ENCODE measurements around the gene LRRC7. TPM values are rescaled to one million over a fixed set of nuclear protein-coding genes. Genes with fewer than 3 reads are reported as not detected.

Gene LRRC7
- total RNA-seq, 1 donor from 2014 or later = not detected

DNA sequence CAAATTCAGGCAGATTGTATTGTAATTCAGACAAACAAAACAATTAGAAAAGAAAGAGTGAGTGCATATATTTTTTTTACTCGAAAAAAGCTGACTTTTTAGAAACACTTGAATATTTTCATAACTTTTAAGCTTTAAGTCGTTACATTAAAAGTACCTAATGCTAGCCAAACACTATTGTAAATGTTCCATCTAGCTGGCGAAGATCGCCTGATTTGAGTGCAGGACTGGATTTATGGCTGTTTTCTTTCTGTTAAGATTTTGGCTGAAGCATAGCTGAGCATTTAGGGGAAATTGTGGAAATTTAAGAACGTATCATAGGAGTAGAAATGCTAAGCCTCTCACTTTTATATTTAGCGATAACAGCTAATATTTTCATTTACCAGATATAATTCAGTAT, 24.6 kb downstream of the LRRC7 start:
- no peak for FAIRE-seq
- TF ChIP-seq, protein P1, sequence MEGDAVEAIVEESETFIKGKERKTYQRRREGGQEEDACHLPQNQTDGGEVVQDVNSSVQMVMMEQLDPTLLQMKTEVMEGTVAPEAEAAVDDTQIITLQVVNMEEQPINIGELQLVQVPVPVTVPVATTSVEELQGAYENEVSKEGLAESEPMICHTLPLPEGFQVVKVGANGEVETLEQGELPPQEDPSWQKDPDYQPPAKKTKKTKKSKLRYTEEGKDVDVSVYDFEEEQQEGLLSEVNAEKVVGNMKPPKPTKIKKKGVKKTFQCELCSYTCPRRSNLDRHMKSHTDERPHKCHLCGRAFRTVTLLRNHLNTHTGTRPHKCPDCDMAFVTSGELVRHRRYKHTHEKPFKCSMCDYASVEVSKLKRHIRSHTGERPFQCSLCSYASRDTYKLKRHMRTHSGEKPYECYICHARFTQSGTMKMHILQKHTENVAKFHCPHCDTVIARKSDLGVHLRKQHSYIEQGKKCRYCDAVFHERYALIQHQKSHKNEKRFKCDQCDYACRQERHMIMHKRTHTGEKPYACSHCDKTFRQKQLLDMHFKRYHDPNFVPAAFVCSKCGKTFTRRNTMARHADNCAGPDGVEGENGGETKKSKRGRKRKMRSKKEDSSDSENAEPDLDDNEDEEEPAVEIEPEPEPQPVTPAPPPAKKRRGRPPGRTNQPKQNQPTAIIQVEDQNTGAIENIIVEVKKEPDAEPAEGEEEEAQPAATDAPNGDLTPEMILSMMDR (IDR thresholded peaks at IDR 0.05; ENCODE audit: insufficient read depth, low read length, severe bottlenecking) = no peak
- no peak overlapping the region for H3K4me3 ChIP-seq (ENCODE audit: low read depth, low read length)
- DNase-seq (ENCODE audit: low read depth) = no peak
- no peaks in the 10 kb centered on the region for H3K36me3 ChIP-seq (ENCODE audit: control insufficient read depth, insufficient read depth, low read length)
- no peaks in the 10 kb centered on the region for H3K27me3 ChIP-seq (ENCODE audit: control insufficient read depth, insufficient read depth, low read length)

DNA sequence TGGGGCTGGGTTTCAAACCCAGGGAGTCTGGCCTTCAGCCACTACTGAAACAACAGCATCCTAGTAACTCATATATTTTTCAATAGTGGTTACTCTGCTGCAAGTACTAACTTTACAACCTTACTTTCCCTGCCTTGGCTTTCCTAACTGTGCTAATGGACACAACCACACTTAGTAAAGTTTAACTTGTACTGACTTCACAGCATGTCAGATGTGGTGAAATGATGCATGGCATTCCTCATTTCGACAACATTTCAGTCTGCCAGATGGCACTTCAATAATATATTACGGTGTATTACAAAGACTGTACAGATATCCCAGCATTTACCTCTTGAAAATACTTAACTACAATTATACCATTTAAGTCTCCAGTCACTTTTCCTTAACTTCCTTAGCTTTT, 27.8 kb downstream of the LRRC7 start:
- no peak overlapping the region for H3K4me3 ChIP-seq (ENCODE audit: low read depth, low read length)
- FAIRE-seq = no peak
- H3K27me3 ChIP-seq (ENCODE audit: control insufficient read depth, insufficient read depth, low read length) = no peaks in the 10 kb centered on the region
- no peaks in the 10 kb centered on the region for H3K36me3 ChIP-seq (ENCODE audit: control insufficient read depth, insufficient read depth, low read length)
- TF ChIP-seq, protein P1 (IDR thresholded peaks at IDR 0.05; ENCODE audit: insufficient read depth, low read length, severe bottlenecking) = no peak
- no peak for DNase-seq (ENCODE audit: low read depth)

DNA sequence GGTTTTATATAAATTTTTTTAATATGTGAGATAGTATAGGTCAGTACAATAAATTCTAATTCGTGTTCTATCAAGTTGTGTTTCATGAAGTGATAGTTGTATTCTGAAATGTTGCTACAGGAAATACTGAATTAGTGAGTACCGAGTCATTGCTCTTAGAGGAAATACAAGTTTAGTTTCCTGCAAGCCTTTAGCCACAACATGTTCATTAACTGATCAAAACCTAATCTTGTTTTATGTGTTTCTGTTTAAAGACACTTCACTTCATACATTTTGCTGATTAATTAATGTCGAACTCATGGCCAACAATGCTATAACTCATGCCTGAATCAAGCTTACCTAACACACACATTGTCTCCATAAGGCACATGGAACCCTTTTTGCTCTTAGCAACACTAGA, 43.6 kb downstream of the LRRC7 start:
- H3K27me3 ChIP-seq (ENCODE audit: control insufficient read depth, insufficient read depth, low read length) = no peaks in the 10 kb centered on the region
- no peak for FAIRE-seq
- DNase-seq (ENCODE audit: low read depth) = peak; percentile 67

DNA sequence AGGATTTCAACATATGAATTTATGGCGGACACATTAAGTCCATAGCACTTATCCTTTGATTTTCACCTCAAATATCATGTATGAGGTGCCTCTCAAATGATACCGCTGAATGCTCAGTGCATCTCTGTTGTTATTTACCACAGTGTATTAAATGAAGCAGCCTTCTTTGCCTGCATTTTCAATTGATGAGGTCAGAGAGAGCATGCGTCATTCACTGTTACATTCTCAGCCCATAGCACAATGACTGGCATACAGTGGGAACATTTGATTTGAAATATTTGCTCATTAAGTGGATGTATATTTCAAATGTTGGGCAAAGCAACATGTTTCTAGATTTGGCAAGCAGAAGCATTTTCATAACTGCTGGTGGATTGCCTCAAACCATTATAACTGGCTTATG, 45.7 kb downstream of the LRRC7 start:
- no peaks in the 10 kb centered on the region for H3K27me3 ChIP-seq (ENCODE audit: control insufficient read depth, insufficient read depth, low read length)
- peak; percentile 37 for DNase-seq (ENCODE audit: low read depth)
- no peaks in the 10 kb centered on the region for H3K36me3 ChIP-seq (ENCODE audit: control insufficient read depth, insufficient read depth, low read length)
- TF ChIP-seq, protein P1 (IDR thresholded peaks at IDR 0.05; ENCODE audit: insufficient read depth, low read length, severe bottlenecking) = no peak
- no peak for FAIRE-seq
- H3K4me3 ChIP-seq (ENCODE audit: low read depth, low read length) = no peak overlapping the region

More for the DNA sequence above, 43.6 kb downstream of the LRRC7 start:
- Histone ChIP-seq H3K4me3 (ENCODE audit: low read depth, low read length) (no peak overlapping the region), H3K36me3 (ENCODE audit: control insufficient read depth, insufficient read depth, low read length) (no peaks in the 10 kb centered on the region)
- TF ChIP-seq, protein P1 (IDR thresholded peaks at IDR 0.05; ENCODE audit: insufficient read depth, low read length, severe bottlenecking) = no peak

DNA sequence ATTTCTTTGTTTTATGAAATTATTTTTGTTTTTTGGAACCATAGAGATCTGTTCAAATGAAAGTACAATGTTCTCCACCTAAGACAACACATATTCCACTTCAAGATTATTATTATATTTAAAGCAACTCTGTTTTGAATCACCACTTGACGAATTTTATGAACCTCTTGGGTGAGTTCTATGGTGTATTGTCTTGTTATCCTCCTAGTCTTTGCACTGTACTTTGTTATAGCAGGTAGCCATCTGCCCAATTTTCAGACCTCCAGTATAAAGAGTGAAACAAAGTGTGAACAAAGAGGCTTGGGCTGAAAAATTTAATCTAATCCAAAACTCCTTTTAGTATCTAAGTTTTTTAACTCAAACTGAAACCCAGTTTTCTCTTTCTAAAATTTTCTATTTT, 71.0 kb downstream of the LRRC7 start:
- Histone ChIP-seq H3K4me3 (ENCODE audit: low read depth, low read length) (no peak overlapping the region), H3K27me3 (ENCODE audit: control insufficient read depth, insufficient read depth, low read length) (no peaks in the 10 kb centered on the region), H3K36me3 (ENCODE audit: control insufficient read depth, insufficient read depth, low read length) (no peaks in the 10 kb centered on the region)
- TF ChIP-seq, protein P1 (IDR thresholded peaks at IDR 0.05; ENCODE audit: insufficient read depth, low read length, severe bottlenecking) = no peak
- FAIRE-seq (no peak), DNase-seq (ENCODE audit: low read depth) (no peak)

DNA sequence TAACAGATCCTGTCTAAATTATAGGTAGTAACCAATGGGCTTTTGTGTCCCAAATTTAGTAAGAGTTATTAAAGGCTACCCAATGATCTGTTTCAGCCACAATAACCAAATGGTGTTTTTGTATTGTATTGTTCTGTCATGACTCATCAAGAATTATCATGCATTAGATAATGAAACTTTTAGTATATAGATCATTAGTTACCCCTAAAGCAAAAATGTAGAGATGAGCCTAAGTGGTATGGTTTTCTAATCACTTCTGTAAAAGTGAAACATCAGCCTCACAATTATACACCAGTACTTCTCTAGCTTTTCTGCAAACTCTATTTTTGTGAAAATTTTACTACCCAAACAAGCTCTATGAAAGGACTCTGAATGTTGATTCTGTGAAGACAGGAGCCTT, 71.4 kb downstream of the LRRC7 start:
- Histone ChIP-seq H3K4me3 (ENCODE audit: low read depth, low read length) (no peak overlapping the region), H3K36me3 (ENCODE audit: control insufficient read depth, insufficient read depth, low read length) (no peaks in the 10 kb centered on the region), H3K27me3 (ENCODE audit: control insufficient read depth, insufficient read depth, low read length) (no peaks in the 10 kb centered on the region)
- FAIRE-seq (no peak), DNase-seq (ENCODE audit: low read depth) (no peak)
- TF ChIP-seq, protein P1 (IDR thresholded peaks at IDR 0.05; ENCODE audit: insufficient read depth, low read length, severe bottlenecking) = no peak
